HEK293 (cell line): Measurements from ENCODE around the gene ZNF521.

Experiments used
- EGR2 ChIP-seq: fragments of 450-650 bp; formaldehyde crosslinking; IDR thresholded peaks from 2 replicates; pipeline ENCODE4 v1.5.1; 2016; ENCODE audit warnings: low read depth, missing biosample characterization, missing genetic modification characterization
- GLIS1 ChIP-seq: fragments of 450-650 bp; formaldehyde crosslinking; IDR thresholded peaks from 2 replicates; pipeline ENCODE4 v1.5.1; 2016; ENCODE audit warnings: missing biosample characterization, missing genetic modification characterization
- INSM2 ChIP-seq: fragments of 450-650 bp; formaldehyde crosslinking; IDR thresholded peaks from 2 replicates; pipeline ENCODE4 v1.5.1; 2016; ENCODE audit warnings: missing biosample characterization, missing genetic modification characterization
- KLF10 ChIP-seq: fragments of 450-650 bp; IDR thresholded peaks from 2 replicates; pipeline ENCODE4 v1.5.1; 2018; ENCODE audit warnings: missing biosample characterization, mild to moderate bottlenecking, missing genetic modification characterization
- MEIS1 ChIP-seq: sonication (generic); formaldehyde crosslinking; IDR thresholded peaks from 2 replicates; pipeline ENCODE4 v1.8.1; 2022; ENCODE audit warnings: missing genetic modification reagents, mild to moderate bottlenecking, borderline replicate concordance
- MYNN ChIP-seq: fragments of 450-650 bp; formaldehyde crosslinking; IDR thresholded peaks from 2 replicates; pipeline ENCODE4 v1.5.1; 2016; ENCODE audit warnings: missing biosample characterization, missing genetic modification characterization, borderline replicate concordance
- PRDM4 ChIP-seq: fragments of 450-650 bp; formaldehyde crosslinking; IDR thresholded peaks from 2 replicates; pipeline ENCODE4 v1.5.1; 2017; ENCODE audit warnings: missing biosample characterization, missing genetic modification characterization
- SCRT2 ChIP-seq: fragments of 450-650 bp; formaldehyde crosslinking; IDR thresholded peaks from 2 replicates; pipeline ENCODE4 v1.5.1; 2016; ENCODE audit warnings: missing biosample characterization, missing genetic modification characterization
- ZBTB11 ChIP-seq: fragments of 450-650 bp; formaldehyde crosslinking; conservative IDR thresholded peaks from 2 replicates; pipeline ENCODE4 v1.5.1; 2016; ENCODE audit warnings: low read depth, missing biosample characterization, missing genetic modification characterization
- ZBTB21 ChIP-seq: fragments of 450-650 bp; formaldehyde crosslinking; IDR thresholded peaks from 2 replicates; pipeline ENCODE4 v1.5.1; 2017; ENCODE audit warnings: missing biosample characterization, missing genetic modification characterization
- ZBTB49 ChIP-seq: fragments of 450-650 bp; formaldehyde crosslinking; IDR thresholded peaks from 2 replicates; pipeline ENCODE4 v1.5.1; 2016; ENCODE audit warnings: missing biosample characterization, missing genetic modification characterization, low read depth
- ZFP41 ChIP-seq: fragments of 450-650 bp; formaldehyde crosslinking; IDR thresholded peaks from 2 replicates; pipeline ENCODE4 v1.5.1; 2016; ENCODE audit warnings: missing biosample characterization, missing genetic modification characterization, borderline replicate concordance
- ZIC2 ChIP-seq: fragments of 450-650 bp; formaldehyde crosslinking; IDR thresholded peaks from 2 replicates; pipeline ENCODE4 v1.5.1; 2016; ENCODE audit warnings: missing biosample characterization, missing genetic modification characterization
- ZNF214 ChIP-seq: fragments of 450-650 bp; formaldehyde crosslinking; IDR thresholded peaks from 2 replicates; pipeline ENCODE4 v1.5.1; 2017; ENCODE audit warnings: missing biosample characterization, mild to moderate bottlenecking, missing genetic modification characterization, borderline replicate concordance
- ZNF221 ChIP-seq: fragments of 450-650 bp; formaldehyde crosslinking; IDR thresholded peaks from 2 replicates; pipeline ENCODE4 v1.5.1; 2017; ENCODE audit warnings: missing biosample characterization, missing genetic modification characterization, borderline replicate concordance
- ZNF280D ChIP-seq: fragments of 450-650 bp; formaldehyde crosslinking; IDR thresholded peaks from 2 replicates; pipeline ENCODE4 v1.5.1; 2016; ENCODE audit warnings: missing biosample characterization, missing genetic modification characterization
- ZNF354C ChIP-seq: fragments of 450-650 bp; formaldehyde crosslinking; IDR thresholded peaks from 2 replicates; pipeline ENCODE4 v1.5.1; 2016; ENCODE audit warnings: missing biosample characterization, missing genetic modification characterization, low read depth, borderline replicate concordance
- ZNF416 ChIP-seq: fragments of 450-650 bp; formaldehyde crosslinking; IDR thresholded peaks from 2 replicates; pipeline ENCODE4 v1.5.1; 2016; ENCODE audit warnings: missing biosample characterization, missing genetic modification characterization
- ZNF501 ChIP-seq: fragments of 450-650 bp; formaldehyde crosslinking; IDR thresholded peaks from 2 replicates; pipeline ENCODE4 v1.5.1; 2016; ENCODE audit warnings: missing biosample characterization, missing genetic modification characterization
- ZNF530 ChIP-seq: fragments of 450-650 bp; formaldehyde crosslinking; IDR thresholded peaks from 2 replicates; pipeline ENCODE4 v1.5.1; 2016; ENCODE audit warnings: low read depth, missing biosample characterization, missing genetic modification characterization
- ZNF558 ChIP-seq: fragments of 450-650 bp; formaldehyde crosslinking; IDR thresholded peaks from 2 replicates; pipeline ENCODE4 v1.5.1; 2016; ENCODE audit warnings: missing biosample characterization, missing genetic modification characterization
- ZNF623 ChIP-seq: fragments of 450-650 bp; formaldehyde crosslinking; IDR thresholded peaks from 2 replicates; pipeline ENCODE4 v1.5.1; 2016; ENCODE audit warnings: missing biosample characterization, missing genetic modification characterization
- ZNF785 ChIP-seq: fragments of 450-650 bp; formaldehyde crosslinking; IDR thresholded peaks from 2 replicates; pipeline ENCODE4 v1.5.1; 2016; ENCODE audit warnings: missing biosample characterization, missing genetic modification characterization
- ZNF830 ChIP-seq: fragments of 450-650 bp; IDR thresholded peaks from 2 replicates; pipeline ENCODE4 v1.5.0; 2018; ENCODE audit warnings: missing biosample characterization, missing genetic modification characterization, low read depth, mild to moderate bottlenecking, moderate library complexity
- ZNF843 ChIP-seq: fragments of 450-650 bp; formaldehyde crosslinking; IDR thresholded peaks from 2 replicates; pipeline ENCODE4 v1.5.1; 2016; ENCODE audit warnings: missing biosample characterization, missing genetic modification characterization
- ZSCAN16 ChIP-seq: fragments of 450-650 bp; formaldehyde crosslinking; IDR thresholded peaks from 2 replicates; pipeline ENCODE4 v1.5.1; 2016; ENCODE audit warnings: missing biosample characterization, missing genetic modification characterization

The ZNF521 gene

GRCh38 chr18:25349926-25350487 lies 2.0 kb downstream of the ZNF521 start (continued):
- TF ChIP-seq ZBTB49 (tag by site-specific recombination), result no peak
- no peak for TF ChIP-seq ZNF785 (tag by site-specific recombination)
- no peak for TF ChIP-seq ZNF221 (tag by site-specific recombination)
- no peak for TF ChIP-seq MYNN
- no peak for TF ChIP-seq ZNF214 (tag by site-specific recombination)
- TF ChIP-seq PRDM4 (tag by site-specific recombination), result no peak
- no peak for TF ChIP-seq ZNF530 (tag by site-specific recombination)
- TF ChIP-seq SCRT2 (tag by site-specific recombination), result no peak
- no peak for TF ChIP-seq ZNF280D
- TF ChIP-seq ZFP41, result no peak
- no peak for TF ChIP-seq KLF10
- no peak for TF ChIP-seq ZNF623 (tag by site-specific recombination)
- TF ChIP-seq MEIS1, result no peak
- TF ChIP-seq EGR2 (tag by site-specific recombination), result peak; percentile 60
- TF ChIP-seq ZNF354C (tag by site-specific recombination), result no peak
- no peak for TF ChIP-seq ZSCAN16 (tag by site-specific recombination)
- TF ChIP-seq ZIC2 (tag by site-specific recombination), result no peak
- no peak for TF ChIP-seq ZBTB11
- TF ChIP-seq ZNF830 (tag by site-specific recombination), result no peak
- no peak for TF ChIP-seq ZNF416 (tag by site-specific recombination)
- no peak for TF ChIP-seq GLIS1
- no peak for TF ChIP-seq ZBTB21 (tag by site-specific recombination)
- no peak for TF ChIP-seq ZNF843 (tag by site-specific recombination)
- TF ChIP-seq ZNF501 (tag by site-specific recombination), result no peak; the same call in 1 of the 2 replicates
- peak; percentile 56; the same call in 1 of the 2 replicates for TF ChIP-seq INSM2 (tag by site-specific recombination)
- TF ChIP-seq ZNF558, result no peak
